ENCODE measurements around the gene LGALS7B.

- TF ChIP-seq CTCF (IDR thresholded peaks at IDR 0.05) = no peak
- TF ChIP-seq PBX3 (IDR thresholded peaks at IDR 0.05) = no peak
- no peak for TF ChIP-seq ZBTB33 (IDR thresholded peaks at IDR 0.05; ENCODE audit: borderline replicate concordance, low read depth)
- TF ChIP-seq POLR2AphosphoS5 (IDR thresholded peaks at IDR 0.05; ENCODE audit: low read depth, low read length) = no peak
- TF ChIP-seq YY1 (IDR thresholded peaks at IDR 0.05; ENCODE audit: low read depth) = no peak
- no peak for TF ChIP-seq ELF1 (IDR thresholded peaks at IDR 0.05)
- TF ChIP-seq CHD2 (IDR thresholded peaks at IDR 0.05; ENCODE audit: low read length, partially characterized antibody) = no peak
- no peak for TF ChIP-seq EZH2phosphoT487 (IDR thresholded peaks at IDR 0.05; ENCODE audit: borderline replicate concordance, low read depth)
- no peak for TF ChIP-seq USF2 (IDR thresholded peaks at IDR 0.05; ENCODE audit: borderline replicate concordance, low read depth, low read length)
- no peak for TF ChIP-seq NRF1 (IDR thresholded peaks at IDR 0.05; ENCODE audit: low read depth, low read length)
- TF ChIP-seq NFIC (IDR thresholded peaks at IDR 0.05; ENCODE audit: borderline replicate concordance) = no peak
- TF ChIP-seq SIN3A (IDR thresholded peaks at IDR 0.05; ENCODE audit: borderline replicate concordance, low read depth, low read length) = no peak
- TF ChIP-seq RFX5 (IDR thresholded peaks at IDR 0.05; ENCODE audit: low read length) = no peak
- no peak for TF ChIP-seq USF1 (IDR thresholded peaks at IDR 0.05; ENCODE audit: borderline replicate concordance, low read depth)
These were observed 3.8 kb upstream of the LGALS7B start for GRCh38 chr19:38785187-38785699.

Measured in SK-N-SH (cell line).